ENCODE results near the gene ASB18.
A peak's percentile ranks its signal among the peaks of the same experiment; 100 is the strongest.

DNA sequence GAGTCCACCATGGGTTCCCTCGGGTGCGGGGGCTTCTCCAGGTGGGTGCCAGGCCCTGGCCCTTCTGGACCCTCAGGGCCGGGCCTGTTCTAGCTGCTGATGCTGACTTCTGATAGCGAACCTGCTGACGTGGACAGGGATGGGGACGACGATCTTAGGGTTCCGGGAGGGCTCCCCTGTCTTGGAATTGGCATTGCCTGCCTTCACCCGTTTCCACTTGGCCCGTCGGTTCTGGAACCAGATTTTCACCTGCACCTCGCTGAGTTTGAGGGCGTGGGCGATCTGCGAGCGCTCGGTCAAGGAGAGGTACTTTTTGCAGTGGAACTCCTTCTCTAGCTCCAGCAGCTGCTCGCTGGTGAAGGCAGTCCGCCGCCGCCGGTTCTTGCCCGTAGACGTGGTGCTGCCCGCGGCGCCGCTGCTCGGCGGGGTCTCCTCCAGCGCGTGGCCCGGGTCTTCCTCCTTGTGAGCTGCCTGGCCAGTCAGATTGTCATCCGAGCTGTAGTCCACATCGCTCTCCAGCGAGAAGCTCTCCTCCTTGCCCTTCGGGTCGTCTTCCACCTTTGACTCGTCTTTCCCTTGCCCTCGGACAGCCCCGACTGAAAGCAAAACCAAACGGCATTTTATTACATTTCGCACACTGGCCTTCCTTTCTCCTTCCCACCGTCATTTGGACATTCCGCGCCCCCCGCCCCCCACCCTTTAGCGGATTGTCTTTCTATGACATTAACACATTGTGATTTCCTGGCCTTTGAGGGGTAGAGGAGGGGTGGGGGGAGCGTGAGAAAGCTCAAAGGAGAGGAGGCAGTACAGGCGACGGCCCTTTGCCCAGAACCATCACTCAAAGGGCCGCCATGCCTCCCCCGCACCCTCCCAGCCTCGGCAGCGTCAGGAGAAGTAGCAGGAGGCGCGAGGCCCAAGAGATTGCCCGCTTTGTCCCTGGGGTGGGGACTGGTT, 98.1 kb downstream of the ASB18 start:
- TF ChIP-seq CTCF (IDR thresholded peaks at IDR 0.05; ENCODE audit: control extremely low read depth in 1 of 3, insufficient read depth in 1 of 3, low read depth in 1 of 3, low read length in 3 of 3) (no peak), KDM1A (IDR thresholded peaks at IDR 0.05; ENCODE audit: borderline replicate concordance, low read length) (no peak), POLR2A (IDR thresholded peaks at IDR 0.05; ENCODE audit: control extremely low read depth in 1 of 2, low read depth in 2 of 2, low read length in 2 of 2) (no peak), ZNF274 (IDR thresholded peaks at IDR 0.05; ENCODE audit: borderline replicate concordance, extremely low read depth, low read length) (no peak), HDAC2 (IDR thresholded peaks at IDR 0.05; ENCODE audit: borderline replicate concordance in 1 of 2, low read depth in 2 of 2, low read length in 2 of 2) (no peak), FOSL1 (IDR thresholded peaks at IDR 0.05; ENCODE audit: insufficient read depth, low read depth, low read length) (no peak), EP300 (IDR thresholded peaks at IDR 0.05; ENCODE audit: borderline replicate concordance in 1 of 2, low read depth in 2 of 2, low read length in 2 of 2) (no peak), SIRT6 (IDR thresholded peaks at IDR 0.05; ENCODE audit: low read length) (no peak), SAP30 (IDR thresholded peaks at IDR 0.05; ENCODE audit: insufficient read depth, insufficient replicate concordance, low read length) (no peak), E2F6 (IDR thresholded peaks at IDR 0.05) (no peak), EGR1 (IDR thresholded peaks at IDR 0.05; ENCODE audit: borderline replicate concordance, low read depth, low read length) (no peak), USF2 (IDR thresholded peaks at IDR 0.05; ENCODE audit: low read length) (no peak), TAF1 (IDR thresholded peaks at IDR 0.05; ENCODE audit: low read depth, low read length) (no peak)
- TF ChIP-seq, protein P1, sequence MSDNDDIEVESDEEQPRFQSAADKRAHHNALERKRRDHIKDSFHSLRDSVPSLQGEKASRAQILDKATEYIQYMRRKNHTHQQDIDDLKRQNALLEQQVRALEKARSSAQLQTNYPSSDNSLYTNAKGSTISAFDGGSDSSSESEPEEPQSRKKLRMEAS (IDR thresholded peaks at IDR 0.05), result peak; percentile 59

Measured in H1 (cell line).